Erythroblast (primary cell): ENCODE data around the gene PKLR.
A peak's percentile ranks its signal among the peaks of the same experiment; 100 is the strongest.

ENCODE experiments used
- GATA1 ChIP-seq: IDR thresholded peaks from 2 replicates; pipeline ENCODE4 v1.6.1; 2011; ENCODE audit warnings: low read depth, mild to moderate bottlenecking, control low read depth, low read length, moderate library complexity
- POLR2A ChIP-seq: IDR thresholded peaks from 2 replicates; pipeline ENCODE4 v1.6.1; 2011; ENCODE audit warnings: mild to moderate bottlenecking, low read length

DNA sequence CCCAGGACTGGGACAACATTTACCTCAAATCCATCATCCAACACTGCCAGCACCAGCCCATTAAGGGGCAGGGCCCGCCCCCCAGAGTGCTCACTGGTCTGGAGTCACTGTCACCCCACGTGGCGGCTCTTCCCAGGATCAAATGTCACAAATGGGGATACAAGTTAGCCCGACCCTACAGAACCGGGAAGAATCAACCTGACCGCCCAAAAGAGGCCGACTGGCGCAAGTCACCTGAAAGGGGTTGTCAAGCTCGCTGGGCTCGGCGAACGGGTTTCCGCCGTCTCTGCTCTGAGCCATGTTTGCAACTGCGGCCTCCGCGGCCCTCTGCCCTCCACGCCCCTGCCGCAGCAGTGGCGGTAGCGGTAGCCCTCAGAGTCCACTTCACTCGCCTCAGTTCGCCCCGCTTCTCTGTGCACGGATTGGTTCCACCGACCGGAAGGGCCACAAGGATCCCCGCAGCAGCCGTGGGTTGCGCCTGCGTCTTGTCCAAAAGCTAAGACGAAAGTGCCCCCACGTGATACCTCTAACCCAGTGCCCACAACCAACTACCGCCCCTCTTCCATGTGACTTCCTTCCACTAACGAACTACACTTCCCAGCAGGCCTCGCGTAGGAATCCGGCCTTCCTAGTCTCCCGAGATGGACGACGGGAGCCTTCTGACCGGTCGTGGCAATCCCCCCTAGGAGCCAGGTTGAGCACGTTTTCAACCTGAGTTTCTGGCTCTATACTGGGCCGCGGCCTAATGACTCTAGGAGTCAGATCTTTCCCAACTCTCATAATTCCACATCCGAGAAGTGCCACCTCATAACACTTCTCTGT, 39.2 kb downstream of the PKLR start, which contains the start of gene SCAMP3:
- peak; percentile 88 for TF ChIP-seq POLR2A
- no peak for TF ChIP-seq GATA1
